Fibroblast of pulmonary artery (primary cell): ENCODE results near the gene DLL4.

ENCODE experiments used
- DNase-seq: peaks from one replicate; pipeline ENCODE4 v3.0.0-alpha.2; 2010; ENCODE audit warnings: low read depth
- H3K4me3 ChIP-seq: replicated peaks from 2 replicates; pipeline ENCODE4 v1.5.1; 2011; ENCODE audit warnings: low read depth, mild to moderate bottlenecking, control low read depth, low read length, moderate library complexity
- TF ChIP-seq, protein P1 (sequence below): IDR thresholded peaks from 2 replicates; pipeline ENCODE4 v1.5.1; 2011; ENCODE audit warnings: mild to moderate bottlenecking, control low read depth, low read length, inconsistent platforms; ENCODE audit errors: missing control alignments

DLL4 gene

DNA sequence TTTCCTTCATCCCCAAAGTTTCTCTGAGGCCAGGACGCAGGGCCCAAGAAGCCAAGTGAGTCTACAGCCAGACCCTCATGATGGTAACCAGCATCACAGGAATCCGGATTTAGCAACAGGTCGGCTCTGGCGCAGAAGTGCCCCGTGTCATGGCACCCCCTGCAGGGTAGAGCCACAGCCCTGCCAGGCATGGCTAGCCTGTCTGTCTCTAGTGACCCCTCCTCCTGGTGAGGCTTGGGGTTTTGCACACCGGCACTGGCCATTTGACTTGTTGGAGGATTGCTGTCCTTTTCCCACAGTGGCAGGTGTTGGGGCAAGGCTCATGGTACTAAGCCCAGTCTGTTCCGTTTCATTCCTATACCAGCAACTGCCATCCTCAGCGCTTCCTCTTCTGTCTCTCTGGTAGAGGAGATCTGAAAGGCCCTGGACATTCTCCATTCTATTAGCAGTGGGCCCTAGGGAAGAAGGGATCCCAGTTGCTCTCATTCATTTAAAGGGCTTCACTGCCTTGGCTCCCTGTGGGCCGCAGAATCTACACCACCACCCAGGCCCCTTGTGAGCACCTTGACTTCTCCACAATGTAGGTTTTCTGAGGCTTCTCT lies 14.7 kb downstream of the DLL4 start:
- TF ChIP-seq, protein P1, sequence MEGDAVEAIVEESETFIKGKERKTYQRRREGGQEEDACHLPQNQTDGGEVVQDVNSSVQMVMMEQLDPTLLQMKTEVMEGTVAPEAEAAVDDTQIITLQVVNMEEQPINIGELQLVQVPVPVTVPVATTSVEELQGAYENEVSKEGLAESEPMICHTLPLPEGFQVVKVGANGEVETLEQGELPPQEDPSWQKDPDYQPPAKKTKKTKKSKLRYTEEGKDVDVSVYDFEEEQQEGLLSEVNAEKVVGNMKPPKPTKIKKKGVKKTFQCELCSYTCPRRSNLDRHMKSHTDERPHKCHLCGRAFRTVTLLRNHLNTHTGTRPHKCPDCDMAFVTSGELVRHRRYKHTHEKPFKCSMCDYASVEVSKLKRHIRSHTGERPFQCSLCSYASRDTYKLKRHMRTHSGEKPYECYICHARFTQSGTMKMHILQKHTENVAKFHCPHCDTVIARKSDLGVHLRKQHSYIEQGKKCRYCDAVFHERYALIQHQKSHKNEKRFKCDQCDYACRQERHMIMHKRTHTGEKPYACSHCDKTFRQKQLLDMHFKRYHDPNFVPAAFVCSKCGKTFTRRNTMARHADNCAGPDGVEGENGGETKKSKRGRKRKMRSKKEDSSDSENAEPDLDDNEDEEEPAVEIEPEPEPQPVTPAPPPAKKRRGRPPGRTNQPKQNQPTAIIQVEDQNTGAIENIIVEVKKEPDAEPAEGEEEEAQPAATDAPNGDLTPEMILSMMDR: no peak
- DNase-seq: no peak
- no peak overlapping the region for H3K4me3 ChIP-seq

DNA sequence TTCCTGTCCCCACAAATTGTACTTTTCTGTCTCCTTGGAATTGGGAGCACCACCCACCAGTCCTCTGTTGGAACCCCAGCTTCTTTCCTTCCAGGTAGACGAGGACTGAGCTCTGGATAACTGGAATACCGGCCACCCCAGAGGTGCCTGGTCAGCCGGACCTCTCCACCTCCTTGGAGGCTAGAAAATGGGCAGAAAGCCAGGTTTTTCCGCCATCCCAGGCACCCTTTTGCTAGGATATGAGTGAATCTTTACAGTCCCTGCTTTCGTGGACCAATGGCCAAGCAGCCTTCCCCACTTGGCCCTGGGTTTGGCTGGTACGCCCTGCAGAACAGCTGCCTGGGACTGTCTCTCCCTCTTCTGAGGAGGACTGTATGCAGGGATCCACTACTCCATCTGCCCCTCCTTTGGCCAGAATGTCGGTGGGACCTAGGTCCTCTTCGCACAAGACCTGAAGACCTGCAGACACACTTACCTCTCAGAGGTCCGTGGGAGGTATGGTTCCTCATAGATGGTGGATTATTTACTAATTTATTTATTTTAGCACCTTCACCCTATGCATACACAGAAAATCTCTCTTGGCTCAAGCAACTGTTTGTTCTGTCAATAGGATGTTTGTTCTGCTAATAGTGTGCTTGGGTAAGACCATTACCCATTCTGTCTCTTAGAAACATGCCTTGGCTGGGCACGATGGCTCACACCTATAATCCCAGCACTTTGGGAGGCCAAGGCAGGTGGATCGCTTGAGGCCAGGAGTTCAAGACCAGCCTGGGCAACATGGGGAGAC lies 15.6 kb downstream of the DLL4 start:
- DNase-seq: no peak
- no peak overlapping the region for H3K4me3 ChIP-seq
- TF ChIP-seq, protein P1: no peak

DNA sequence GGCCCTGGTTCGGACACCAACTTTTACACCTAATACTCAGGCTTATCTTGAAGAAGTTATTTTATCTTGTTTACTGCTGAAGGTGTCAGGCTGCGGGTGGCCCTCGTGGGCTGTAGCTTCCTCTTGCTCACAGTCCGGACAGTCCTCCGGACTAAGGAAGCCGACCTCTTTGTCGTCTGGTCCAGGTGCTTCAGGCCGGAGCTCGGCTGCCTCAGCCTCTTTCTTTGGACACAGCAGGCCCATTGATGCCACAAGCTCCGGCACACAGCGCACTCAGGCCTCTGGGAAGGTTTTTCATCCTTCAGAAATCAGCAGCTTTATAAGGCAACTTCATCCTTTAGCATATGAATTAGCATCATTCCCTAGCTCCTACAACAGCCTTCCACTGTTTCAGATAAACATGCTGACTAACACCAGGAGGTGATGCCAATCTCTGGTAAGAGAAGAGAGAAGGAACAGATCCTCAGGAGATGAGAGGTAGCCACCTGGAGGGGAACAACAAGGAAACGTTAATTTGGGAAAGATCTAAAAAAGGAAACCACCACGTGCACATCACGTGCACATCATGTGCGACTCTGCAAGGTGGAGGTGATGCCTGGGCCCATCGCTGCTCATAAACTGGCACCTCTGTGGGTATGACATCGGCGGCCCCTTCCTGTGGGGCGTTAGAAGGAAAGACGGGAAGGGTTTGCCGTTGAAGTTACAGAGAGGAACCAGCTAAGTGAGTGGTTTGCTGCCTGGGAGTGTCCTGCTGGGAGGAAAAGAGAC lies 19.8 kb downstream of the DLL4 start:
- TF ChIP-seq, protein P1: no peak
- no peak for DNase-seq
- H3K4me3 ChIP-seq: no peak overlapping the region

DNA sequence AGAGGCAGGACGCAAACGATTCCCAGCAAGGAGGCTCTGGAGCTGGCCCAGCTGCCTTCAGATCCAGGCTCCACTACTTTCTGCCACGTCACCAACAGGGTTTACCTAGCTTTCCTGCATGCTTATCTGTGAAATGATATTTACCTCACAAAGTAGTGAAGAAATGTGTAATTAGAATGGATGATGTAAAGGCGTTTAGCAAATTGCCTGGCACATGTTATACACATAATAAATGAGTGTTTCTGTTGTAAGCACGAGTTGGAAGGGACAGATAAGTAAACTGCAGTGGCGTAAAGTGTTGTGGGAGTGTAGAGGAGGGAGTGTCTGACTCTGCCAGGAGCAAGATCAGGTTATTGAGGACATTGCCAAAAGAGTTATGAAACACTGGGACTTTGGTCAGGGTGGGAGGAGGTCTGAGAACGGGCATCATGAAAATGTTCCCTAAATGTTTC lies 20.6 kb downstream of the DLL4 start:
- H3K4me3 ChIP-seq: no peak overlapping the region
- TF ChIP-seq, protein P1: no peak
- DNase-seq: peak; percentile 46

DNA sequence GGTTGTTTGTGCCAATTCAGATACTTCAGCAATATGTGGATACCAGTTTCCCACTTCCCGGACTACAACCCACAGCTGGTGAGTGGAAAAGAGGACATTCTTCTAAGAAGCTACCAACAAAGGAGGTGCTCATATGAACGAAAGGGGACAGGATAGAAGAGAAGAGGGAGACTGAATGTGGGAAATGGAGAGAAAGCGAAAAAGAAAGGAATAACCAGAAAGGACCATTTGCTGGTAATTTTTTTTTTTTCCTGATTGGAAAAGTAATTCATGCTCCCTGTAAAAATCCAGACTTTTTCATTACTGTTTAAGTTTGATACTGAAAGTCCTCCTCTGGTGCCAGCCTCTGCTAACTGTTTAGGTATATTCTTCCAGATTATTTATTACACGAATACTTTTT lies 22.6 kb downstream of the DLL4 start:
- TF ChIP-seq, protein P1: no peak
- DNase-seq: no peak
- H3K4me3 ChIP-seq: no peak overlapping the region

DNA sequence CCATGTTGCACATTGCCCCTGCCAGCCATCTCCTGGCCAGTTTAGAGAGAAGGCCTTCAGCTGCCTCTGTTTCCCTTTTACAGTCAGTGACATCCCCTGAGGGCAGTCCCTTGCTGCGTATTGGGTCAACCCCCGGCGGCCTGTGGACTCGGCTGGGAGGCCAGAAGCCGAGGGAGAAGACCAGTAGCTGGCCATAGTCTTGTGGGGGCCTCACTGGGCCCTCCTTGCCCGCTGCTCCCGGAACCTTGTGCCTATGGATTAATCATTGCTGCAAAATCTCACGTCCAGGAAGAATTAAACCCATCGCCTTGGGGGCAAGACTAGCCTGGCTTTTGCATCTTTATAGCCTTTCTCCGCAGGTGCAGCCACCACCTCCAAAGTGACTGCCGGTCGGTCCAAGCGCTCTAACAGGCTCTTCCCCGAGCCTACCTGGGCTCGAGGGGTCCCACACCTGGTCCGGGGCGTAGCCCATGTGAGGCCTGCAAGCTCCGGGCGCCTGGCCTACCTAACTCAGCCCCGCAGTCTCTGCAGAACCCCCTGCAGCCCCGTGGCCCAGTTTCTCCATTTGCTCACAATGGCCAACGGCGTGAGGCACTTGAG lies 23.3 kb downstream of the DLL4 start:
- H3K4me3 ChIP-seq: peak overlapping the region; percentile 88
- DNase-seq: no peak
- TF ChIP-seq, protein P1: no peak
